NB4 (cell line): ENCODE data around the gene TM9SF2.

Experiments used
- DNase-seq: peaks from one replicate; pipeline ENCODE4 v3.0.0; 2010; ENCODE audit warnings: low read depth
- H3K4me3 ChIP-seq: one replicate; pipeline ENCODE4 v1.5.1; 2011; ENCODE audit warnings: mild to moderate bottlenecking, low read depth, low read length, moderate library complexity
- CTCF ChIP-seq: IDR thresholded peaks from one replicate; pipeline ENCODE4 v1.5.1; 2012; ENCODE audit warnings: low read depth, low read length
- MYC ChIP-seq: IDR thresholded peaks from 2 replicates; pipeline ENCODE4 v1.6.1; 2011; ENCODE audit warnings: low read depth, low read length
- POLR2A ChIP-seq: IDR thresholded peaks from 2 replicates; pipeline ENCODE4 v1.6.1; 2011; ENCODE audit warnings: mild to moderate bottlenecking; ENCODE audit not compliant: insufficient read length; ENCODE audit errors: extremely low read depth
- TF ChIP-seq, protein P1 (sequence below): IDR thresholded peaks from 2 replicates; pipeline ENCODE4 v1.6.1; 2011; ENCODE audit warnings: low read depth, low read length

TM9SF2 gene

DNA sequence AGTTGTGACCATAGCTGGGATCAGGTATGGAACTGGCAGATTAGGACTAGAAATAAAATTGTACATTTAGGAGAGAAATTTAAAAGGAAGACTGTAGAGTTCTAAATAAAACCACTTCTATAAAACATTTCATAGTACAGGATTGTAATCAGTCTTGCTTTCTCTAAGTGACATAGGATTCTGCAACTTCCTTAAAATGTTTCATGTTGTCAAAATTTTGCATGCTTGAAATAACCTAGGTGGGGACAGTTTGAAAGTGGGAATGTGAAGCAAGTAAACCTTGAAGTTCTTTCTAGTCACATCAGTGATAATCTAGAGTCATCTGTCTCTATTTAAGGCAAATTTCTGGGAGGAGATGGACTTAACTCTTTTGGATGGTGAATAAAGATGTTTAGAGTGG, 6.7 kb downstream of the TM9SF2 start:
- H3K4me3 ChIP-seq = no peak overlapping the region
- TF ChIP-seq, protein P1, sequence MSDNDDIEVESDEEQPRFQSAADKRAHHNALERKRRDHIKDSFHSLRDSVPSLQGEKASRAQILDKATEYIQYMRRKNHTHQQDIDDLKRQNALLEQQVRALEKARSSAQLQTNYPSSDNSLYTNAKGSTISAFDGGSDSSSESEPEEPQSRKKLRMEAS = no peak
- TF ChIP-seq MYC = no peak
- no peak for TF ChIP-seq CTCF
- TF ChIP-seq POLR2A = no peak
- DNase-seq = no peak

DNA sequence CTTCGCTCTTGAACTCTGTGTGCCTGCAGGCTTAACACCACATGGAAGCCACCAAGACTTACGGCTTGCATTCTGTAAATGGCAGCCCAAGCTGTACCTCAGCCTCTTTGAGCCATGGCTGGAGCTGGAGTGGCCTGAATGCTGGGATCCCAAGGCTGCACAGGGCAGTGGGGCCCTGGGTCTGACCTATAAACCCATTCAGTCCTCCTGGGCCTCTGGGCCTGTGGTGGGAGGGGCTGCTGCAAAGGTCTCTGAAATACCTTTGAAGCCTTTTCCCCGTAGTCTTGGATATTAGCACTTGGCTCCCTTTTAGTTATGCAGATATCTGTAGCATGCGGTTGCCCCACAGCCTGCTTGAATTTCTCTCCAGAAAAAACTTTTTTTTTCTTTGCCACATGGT, 8.2 kb downstream of the TM9SF2 start:
- no peak overlapping the region for H3K4me3 ChIP-seq
- TF ChIP-seq, protein P1 = no peak
- TF ChIP-seq CTCF (no peak), POLR2A (no peak), MYC (no peak)
- DNase-seq = no peak

DNA sequence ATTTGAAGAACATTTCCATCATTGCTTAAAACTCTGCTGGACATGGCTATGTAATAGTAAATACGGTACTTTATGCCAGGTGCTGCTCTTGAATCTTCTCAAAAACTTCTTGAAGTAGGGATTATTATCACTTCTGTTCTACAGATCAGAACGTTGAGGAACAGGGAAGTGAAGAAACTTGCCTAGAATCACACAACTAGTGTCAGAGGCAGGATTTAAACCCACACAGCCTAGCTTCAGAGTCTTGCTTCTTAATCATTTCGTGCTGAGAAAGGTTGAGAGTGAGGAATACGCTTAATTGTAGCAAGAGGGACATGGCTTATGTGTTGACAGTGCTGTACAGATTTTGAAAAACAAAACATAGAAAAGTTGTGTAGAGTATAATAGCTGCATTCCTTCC, 13.5 kb downstream of the TM9SF2 start:
- DNase-seq = no peak
- no peak overlapping the region for H3K4me3 ChIP-seq
- TF ChIP-seq, protein P1 = no peak
- no peak for TF ChIP-seq POLR2A
- no peak for TF ChIP-seq MYC
- TF ChIP-seq CTCF = no peak

- no peak overlapping the region for H3K4me3 ChIP-seq
- no peak for TF ChIP-seq POLR2A
- TF ChIP-seq, protein P1 = 0 out of 2 replicates have a peak, but pooled peaks have one; percentile 10
- no peak for DNase-seq
These were observed 15.1 kb downstream of the TM9SF2 start for GRCh38 chr13:99516153-99516929.

DNA sequence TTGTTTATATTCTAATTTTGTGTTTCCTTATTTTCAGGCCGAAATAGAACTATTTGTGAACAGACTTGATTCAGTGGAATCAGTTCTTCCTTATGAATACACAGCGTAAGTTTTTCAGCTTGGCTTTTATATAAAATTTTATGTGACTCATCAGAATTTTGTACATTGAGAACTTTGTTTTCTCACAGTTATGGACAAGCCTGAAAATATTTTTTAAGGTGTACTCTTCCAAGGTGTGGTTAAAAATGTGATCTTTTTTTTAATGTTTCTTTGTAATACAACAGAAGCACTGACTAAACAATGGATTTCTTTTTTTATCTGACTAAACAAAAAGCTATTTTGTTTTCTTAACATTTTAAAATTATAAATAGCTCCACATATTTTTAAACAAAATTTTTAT, 16.3 kb downstream of the TM9SF2 start:
- TF ChIP-seq, protein P1 = no peak
- TF ChIP-seq POLR2A (no peak), CTCF (no peak), MYC (no peak)
- no peak overlapping the region for H3K4me3 ChIP-seq
- no peak for DNase-seq

DNA sequence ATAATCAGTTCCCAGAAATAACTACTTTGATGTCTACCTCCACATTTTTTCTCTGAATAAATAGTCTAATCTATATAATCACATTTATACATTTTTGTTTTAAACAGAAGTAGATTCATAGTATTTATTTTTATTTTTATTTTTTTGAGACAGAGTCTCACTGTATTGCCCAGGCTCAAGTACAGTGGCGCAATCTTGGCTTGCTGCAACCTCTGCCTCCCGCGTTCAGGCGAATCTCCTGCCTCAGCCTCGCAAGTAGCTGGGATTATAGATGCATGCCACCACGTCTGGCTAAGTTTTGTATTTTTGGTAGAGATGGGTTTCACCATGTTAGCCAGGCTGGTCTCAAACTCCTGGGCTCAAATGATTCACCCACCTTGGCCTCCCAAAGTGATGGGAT, 16.7 kb downstream of the TM9SF2 start:
- no peak for DNase-seq
- no peak overlapping the region for H3K4me3 ChIP-seq
- TF ChIP-seq MYC = no peak
- TF ChIP-seq CTCF = no peak
- TF ChIP-seq POLR2A = no peak
- TF ChIP-seq, protein P1 = no peak
